GM10266 (cell line): ENCODE data around the gene PLA2G4A.

Experiments used
- DNase-seq: peaks from one replicate; pipeline ENCODE4 v3.0.0; 2012; ENCODE audit errors: extremely low spot score
- TF ChIP-seq, protein P1 (sequence below): IDR thresholded peaks from 2 replicates; pipeline ENCODE4 v1.5.1; 2012; ENCODE audit warnings: mild to moderate bottlenecking, low read depth; ENCODE audit not compliant: control insufficient read depth, insufficient read depth; ENCODE audit errors: missing control alignments

PLA2G4A gene

GRCh38 chr1:187033693-187034390, 205.1 kb downstream of the PLA2G4A start:
- TF ChIP-seq, protein P1, sequence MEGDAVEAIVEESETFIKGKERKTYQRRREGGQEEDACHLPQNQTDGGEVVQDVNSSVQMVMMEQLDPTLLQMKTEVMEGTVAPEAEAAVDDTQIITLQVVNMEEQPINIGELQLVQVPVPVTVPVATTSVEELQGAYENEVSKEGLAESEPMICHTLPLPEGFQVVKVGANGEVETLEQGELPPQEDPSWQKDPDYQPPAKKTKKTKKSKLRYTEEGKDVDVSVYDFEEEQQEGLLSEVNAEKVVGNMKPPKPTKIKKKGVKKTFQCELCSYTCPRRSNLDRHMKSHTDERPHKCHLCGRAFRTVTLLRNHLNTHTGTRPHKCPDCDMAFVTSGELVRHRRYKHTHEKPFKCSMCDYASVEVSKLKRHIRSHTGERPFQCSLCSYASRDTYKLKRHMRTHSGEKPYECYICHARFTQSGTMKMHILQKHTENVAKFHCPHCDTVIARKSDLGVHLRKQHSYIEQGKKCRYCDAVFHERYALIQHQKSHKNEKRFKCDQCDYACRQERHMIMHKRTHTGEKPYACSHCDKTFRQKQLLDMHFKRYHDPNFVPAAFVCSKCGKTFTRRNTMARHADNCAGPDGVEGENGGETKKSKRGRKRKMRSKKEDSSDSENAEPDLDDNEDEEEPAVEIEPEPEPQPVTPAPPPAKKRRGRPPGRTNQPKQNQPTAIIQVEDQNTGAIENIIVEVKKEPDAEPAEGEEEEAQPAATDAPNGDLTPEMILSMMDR: no peak
- no peak for DNase-seq

GRCh38 chr1:187034501-187034900, 205.8 kb downstream of the PLA2G4A start:
- no peak for DNase-seq
- TF ChIP-seq, protein P1: no peak

DNA sequence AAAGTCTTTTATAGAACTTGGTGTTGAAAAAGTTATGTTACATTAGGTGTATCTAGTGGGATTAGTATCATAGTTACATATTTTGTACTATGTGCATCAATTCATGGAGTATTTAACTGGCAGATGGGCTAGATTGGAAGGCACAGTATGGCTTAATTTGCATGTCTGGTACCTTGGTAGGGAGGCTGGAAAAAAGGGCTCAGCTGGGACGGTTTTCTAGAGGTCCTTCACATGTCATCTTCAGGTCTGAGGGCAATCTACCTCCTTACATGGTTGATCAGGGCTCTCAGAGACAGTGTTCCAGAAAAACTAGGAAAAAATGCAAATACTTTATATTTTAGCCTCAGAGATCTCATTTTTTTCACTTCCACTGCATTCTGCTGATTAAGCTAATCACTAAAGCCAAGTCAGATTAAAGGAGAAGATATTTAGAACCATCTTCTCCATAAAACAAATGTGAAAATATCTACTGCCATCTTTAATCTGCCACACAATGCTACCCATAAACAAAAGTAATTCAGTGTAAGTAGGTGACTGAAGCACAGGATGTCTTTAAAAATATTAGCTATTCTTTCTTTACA, 209.3 kb downstream of the PLA2G4A start:
- DNase-seq: no peak
- TF ChIP-seq, protein P1: no peak
